ENCODE results near the gene IFT20. TPM values are rescaled to one million over a fixed set of nuclear protein-coding genes. Genes with fewer than 3 reads are reported as not detected.

Gene IFT20
- total and polyA plus RNA-seq, 2 donors (not counting 3 experiments of a cell fraction or from before 2014, with no cell fraction given), result 26.5 to 45.0 TPM

GRCh38 chr17:28320215-28321061 is 14.8 kb downstream of the IFT20 start:
- peaks cover 18% of the 10 kb centered on the region for H3K4me1 ChIP-seq (ENCODE audit: control insufficient read depth, extremely low read depth, insufficient read depth, low read length)
- FAIRE-seq (no peak), DNase-seq (ENCODE audit: low read depth, low spot score) (no peak)
- dilution Hi-C loops (cut with MboI; ENCODE audit: extremely low pct_ligation_motif_present, low sequenced_read_pairs), result no loop called here
- TF ChIP-seq POLR2A (IDR thresholded peaks at IDR 0.05; ENCODE audit: low read depth, low read length) (no peak), CTCF (IDR thresholded peaks at IDR 0.05; ENCODE audit: extremely low read depth in 1 of 2, insufficient read depth in 1 of 2, low read depth in 1 of 2, low read length in 2 of 2) (no peak), GATA2 (IDR thresholded peaks at IDR 0.05; ENCODE audit: insufficient read depth, insufficient read length, low read depth, low read length) (no peak), JUN (IDR thresholded peaks at IDR 0.05; ENCODE audit: borderline replicate concordance, insufficient read depth, insufficient read length, low read depth) (no peak), FOS (IDR thresholded peaks at IDR 0.05; ENCODE audit: borderline replicate concordance, insufficient read depth, low read length) (no peak), POLR2AphosphoS5 (IDR thresholded peaks at IDR 0.05; ENCODE audit: insufficient read depth, low read depth, low read length) (no peak), EZH2 (IDR thresholded peaks at IDR 0.05; ENCODE audit: borderline replicate concordance, low read depth, low read length, severe bottlenecking) (no peak), MAX (IDR thresholded peaks at IDR 0.05; ENCODE audit: insufficient read depth, insufficient read length) (no peak), MYC (IDR thresholded peaks at IDR 0.05; ENCODE audit: low read depth, low read length) (no peak)
- H2AFZ ChIP-seq (ENCODE audit: low read depth, low read length), result peak overlapping the region; percentile 19
- BruUV-seq (replicated peaks), result no TSS peak
- H4K20me1 ChIP-seq (replicated peaks; ENCODE audit: control insufficient read depth, extremely low read depth, insufficient read depth, low read length), result no peaks in the 10 kb centered on the region
- H3K27me3 ChIP-seq (ENCODE audit: control insufficient read depth in 2 of 2, insufficient read depth in 2 of 2, low read length in 2 of 2), result no peaks in the 10 kb centered on the region
- no peaks in the 10 kb centered on the region for H3K9me1 ChIP-seq (replicated peaks; ENCODE audit: control insufficient read depth, extremely low read depth, insufficient read depth, low read length)
- H3K79me2 ChIP-seq (ENCODE audit: control insufficient read depth, insufficient read depth, low read length), result peaks cover 37% of the 10 kb centered on the region
- H3K27ac ChIP-seq (ENCODE audit: insufficient read depth, low read depth, low read length), result no peak overlapping the region
- peak overlapping the region; percentile 91 for H3K4me2 ChIP-seq (ENCODE audit: insufficient read depth, low read length)
- H3K4me3 ChIP-seq (replicated peaks in 1 of 3; ENCODE audit: insufficient read depth in 1 of 3, low read depth in 1 of 3, low read length in 3 of 3), result peak overlapping the region in 2 of 3 experiments; percentile 52 to 80
- ChIA-PET POLR2A (interaction anchor here (1.6 kb wide), 1 partner anchor 15 kb away, joined by 3 read pairs; the partner anchor contains the start of genes IFT20 and TNFAIP1), CTCF (interaction anchor here (0.9 to 2.0 kb wide), 4 partner anchors 16 to 515 kb away, joined by 3 to 7 read pairs (median 3); partner anchors contain the start of gene POLDIP2)
- H3K9ac ChIP-seq (replicated peaks; ENCODE audit: extremely low read depth, insufficient read depth, low read length), result peak overlapping the region; percentile 76
- intact Hi-C loops (cut with micrococcal nuclease), result no loop called here
- H3K36me3 ChIP-seq (ENCODE audit: control insufficient read depth in 2 of 2, extremely low read depth in 1 of 2, insufficient read depth in 2 of 2, low read length in 2 of 2), result no peaks in the 10 kb centered on the region
- H3K9me3 ChIP-seq (replicated peaks; ENCODE audit: control insufficient read depth, insufficient read depth, low read length), result no peaks in the 10 kb centered on the region

Measured in endothelial cell of umbilical vein (primary cell).